Uterus (tissue), 4 donors: ENCODE data around the gene DMAC2L. TPM values are rescaled to one million over a fixed set of nuclear protein-coding genes. Genes with fewer than 3 reads are reported as not detected.
A peak's percentile ranks its signal among the peaks of the same experiment; 100 is the strongest.

Experiments
- DNase-seq, 2 donors: peaks; one replicate each; pipeline ENCODE4 v3.0.0-alpha.2; 2019 to 2020
- H3K27ac ChIP-seq, 2 donors: fragments of 200-600 bp; sonication (generic); 1 replicate in 1 of 2; 2 replicates in 1 of 2; pipeline ENCODE4 v1.5.1; 2016 to 2018
- H3K27me3 ChIP-seq, 2 donors: fragments of 200-600 bp; sonication (generic); one replicate each; pipeline ENCODE4 v1.5.1; 2018 to 2019; ENCODE audit warnings: control low read depth in 1 of 2
- H3K36me3 ChIP-seq, 2 donors: fragments of 200-600 bp; sonication (generic); one replicate each; pipeline ENCODE4 v1.5.1; 2019; ENCODE audit warnings: control low read depth in 1 of 2
- H3K4me1 ChIP-seq, 2 donors: fragments of 200-600 bp; sonication (generic); one replicate each; pipeline ENCODE4 v1.5.1; 2018 to 2019; ENCODE audit warnings: control low read depth in 1 of 2
- H3K4me3 ChIP-seq, 2 donors: fragments of 200-600 bp; sonication (generic); 1 replicate in 1 of 2; 2 replicates in 1 of 2; pipeline ENCODE4 v1.5.1; 2018 to 2019; ENCODE audit warnings: mild to moderate bottlenecking in 1 of 2
- H3K9me3 ChIP-seq, 2 donors: fragments of 200-600 bp; sonication (generic); one replicate each; pipeline ENCODE4 v1.5.1; 2019; ENCODE audit warnings: control low read depth in 1 of 2
- POLR2A ChIP-seq, 2 donors: fragments of 450-650 bp; IDR thresholded peaks; one replicate each; pipeline ENCODE4 v1.6.1; 2016; ENCODE audit warnings: antibody characterized with exemption in 2 of 2, mild to moderate bottlenecking in 1 of 2, moderate library complexity in 1 of 2
- intact Hi-C: fragments of 100-400 bp; cut with DNase I; formaldehyde crosslinking; loops from one replicate; pipeline ENCODE4 v1.15.1; 2023; ENCODE audit warnings: low total_unique reads
- total RNA-seq, 4 donors: library from RNA; depleted of rRNA in 3 of 4; stranded (reverse); fragments of >200 nt in 3 of 4; gene quantifications; one replicate each; pipeline versions ENCODE4 v1.1.0 to v1.2.4, GENCODE V29; 2014 to 2023
- TF ChIP-seq, protein P1 (sequence below), 4 experiments: fragments of 200-600 bp in 2 of 4; fragments of 450-650 bp in 2 of 4; sonication (generic) in 2 of 4; IDR thresholded peaks; one replicate each; pipeline ENCODE4 v1.5.1; 2016 to 2019; ENCODE audit warnings: antibody characterized with exemption in 4 of 4, mild to moderate bottlenecking in 2 of 4, moderate library complexity in 1 of 4
- donor health status: DM: yes; HTN: yes; CAD: no.

DMAC2L gene
- total RNA-seq, 4 donors from 2014 or later: 13.1 to 48.4 (median 20.4) TPM

DNA sequence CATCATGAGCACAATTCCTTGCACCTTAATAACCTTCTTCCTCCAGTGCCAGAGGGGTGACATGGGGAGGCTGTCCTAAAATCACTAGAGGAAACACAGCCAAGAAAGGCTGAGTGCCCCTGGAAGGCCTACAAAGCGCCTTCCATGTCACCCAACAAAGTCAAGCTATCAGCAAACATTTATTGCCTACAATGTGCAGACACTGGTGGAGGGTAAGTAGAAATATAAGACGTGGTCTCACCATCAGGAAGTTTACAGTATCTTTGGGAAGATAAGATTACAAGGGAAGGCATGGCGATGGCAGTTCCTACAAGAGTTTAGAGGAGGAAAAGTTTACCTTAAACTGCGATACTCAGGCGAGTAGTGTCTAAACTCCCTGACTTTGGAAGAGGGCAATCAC, 27.9 kb downstream of the DMAC2L start:
- Histone ChIP-seq H3K9me3 (no peaks in the 10 kb centered on the region), H3K4me1 (peaks cover 12 to 31% of the 10 kb centered on the region in 2 donors), H3K4me3 (no peak overlapping the region), H3K27ac (peak overlapping the region; percentile 64 to 96), H3K36me3 (no peaks in the 10 kb centered on the region), H3K27me3 (no peaks in the 10 kb centered on the region)
- TF ChIP-seq, protein P1, sequence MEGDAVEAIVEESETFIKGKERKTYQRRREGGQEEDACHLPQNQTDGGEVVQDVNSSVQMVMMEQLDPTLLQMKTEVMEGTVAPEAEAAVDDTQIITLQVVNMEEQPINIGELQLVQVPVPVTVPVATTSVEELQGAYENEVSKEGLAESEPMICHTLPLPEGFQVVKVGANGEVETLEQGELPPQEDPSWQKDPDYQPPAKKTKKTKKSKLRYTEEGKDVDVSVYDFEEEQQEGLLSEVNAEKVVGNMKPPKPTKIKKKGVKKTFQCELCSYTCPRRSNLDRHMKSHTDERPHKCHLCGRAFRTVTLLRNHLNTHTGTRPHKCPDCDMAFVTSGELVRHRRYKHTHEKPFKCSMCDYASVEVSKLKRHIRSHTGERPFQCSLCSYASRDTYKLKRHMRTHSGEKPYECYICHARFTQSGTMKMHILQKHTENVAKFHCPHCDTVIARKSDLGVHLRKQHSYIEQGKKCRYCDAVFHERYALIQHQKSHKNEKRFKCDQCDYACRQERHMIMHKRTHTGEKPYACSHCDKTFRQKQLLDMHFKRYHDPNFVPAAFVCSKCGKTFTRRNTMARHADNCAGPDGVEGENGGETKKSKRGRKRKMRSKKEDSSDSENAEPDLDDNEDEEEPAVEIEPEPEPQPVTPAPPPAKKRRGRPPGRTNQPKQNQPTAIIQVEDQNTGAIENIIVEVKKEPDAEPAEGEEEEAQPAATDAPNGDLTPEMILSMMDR (IDR thresholded peaks at IDR 0.05): no peak
- no peak for TF ChIP-seq POLR2A (IDR thresholded peaks at IDR 0.05)
- DNase-seq: no peak
- intact Hi-C loops: loop anchor here (10.0 kb wide), 1 partner anchor 55 kb away; the partner anchor contains the start of gene CDKL1

DNA sequence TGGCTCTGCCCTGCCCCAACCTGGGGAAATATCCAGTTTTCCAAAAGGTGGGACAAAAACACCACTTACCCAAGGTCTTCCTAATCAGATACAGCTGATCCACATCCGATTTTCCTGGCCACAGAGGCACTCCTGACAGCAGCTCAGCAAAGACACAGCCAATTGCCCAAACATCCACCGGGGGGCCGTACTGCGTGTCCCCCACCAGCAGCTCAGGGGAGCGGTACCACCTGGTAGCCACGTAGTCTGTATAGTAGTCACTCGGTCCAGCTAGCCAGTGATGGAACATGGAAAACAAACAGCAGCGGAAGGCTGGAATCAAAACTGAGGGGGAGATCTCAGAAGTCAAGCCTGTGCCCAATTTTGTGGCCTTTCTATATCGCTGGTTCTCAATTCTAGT, 28.8 kb downstream of the DMAC2L start:
- no peak for DNase-seq
- H3K36me3 ChIP-seq: no peaks in the 10 kb centered on the region
- TF ChIP-seq, protein P1 (IDR thresholded peaks at IDR 0.05): no peak
- no peak for TF ChIP-seq POLR2A (IDR thresholded peaks at IDR 0.05)
- H3K9me3 ChIP-seq: no peaks in the 10 kb centered on the region
- intact Hi-C loops: loop anchor here (10.0 kb wide), 1 partner anchor 54 kb away; the partner anchor contains the start of gene CDKL1
- H3K27me3 ChIP-seq: no peaks in the 10 kb centered on the region
- H3K4me1 ChIP-seq: peaks cover 12 to 28% of the 10 kb centered on the region in 2 donors
- H3K4me3 ChIP-seq: no peak overlapping the region
- H3K27ac ChIP-seq: peak overlapping the region; percentile 64 to 96

- TF ChIP-seq, protein P1 (IDR thresholded peaks at IDR 0.05): peak; percentile 26 to 56 (median 41)
- no peak for TF ChIP-seq POLR2A (IDR thresholded peaks at IDR 0.05)
- Histone ChIP-seq H3K27ac (peak overlapping the region; percentile 64 to 96), H3K4me1 (peaks cover 12 to 26% of the 10 kb centered on the region in 2 donors), H3K9me3 (no peaks in the 10 kb centered on the region), H3K4me3 (peak overlapping the region; percentile 13 to 22), H3K36me3 (no peaks in the 10 kb centered on the region), H3K27me3 (no peaks in the 10 kb centered on the region)
- intact Hi-C loops: loop anchor here (10.0 kb wide), 1 partner anchor 52 kb away; the partner anchor contains the start of gene CDKL1
- peak; percentile 58 to 78 for DNase-seq
These were observed 30.3 kb downstream of the DMAC2L start for GRCh38 chr14:50342221-50343078.

DNA sequence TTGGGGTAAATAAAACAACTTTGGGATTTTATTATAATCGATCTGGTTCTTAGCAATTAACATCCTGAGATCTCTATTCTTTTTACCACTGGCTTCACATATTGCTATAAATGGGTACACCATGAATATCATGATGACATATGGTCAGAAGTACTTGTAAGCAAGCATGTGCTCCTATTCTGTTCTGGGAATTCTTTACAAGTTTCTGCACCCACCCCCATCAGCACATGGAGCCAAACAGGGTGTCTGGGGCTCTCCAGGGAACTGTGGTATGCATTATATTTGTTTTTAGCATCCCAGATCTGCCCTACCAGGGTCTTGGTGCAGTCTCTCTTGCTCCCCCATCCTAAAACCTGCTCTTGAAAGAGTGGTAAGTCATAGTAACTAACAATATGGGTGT, 31.3 kb downstream of the DMAC2L start:
- intact Hi-C loops: loop anchor here (10.0 kb wide), 1 partner anchor 51 kb away; the partner anchor contains the start of gene CDKL1

More for the DNA sequence above, 31.3 kb downstream of the DMAC2L start:
- H3K27me3 ChIP-seq: no peaks in the 10 kb centered on the region
- H3K27ac ChIP-seq: peak overlapping the region; percentile 64 to 96
- H3K9me3 ChIP-seq: no peaks in the 10 kb centered on the region
- no peaks in the 10 kb centered on the region for H3K36me3 ChIP-seq
- TF ChIP-seq POLR2A (IDR thresholded peaks at IDR 0.05): no peak
- TF ChIP-seq, protein P1 (IDR thresholded peaks at IDR 0.05): no peak
- DNase-seq: no peak
- H3K4me1 ChIP-seq: peaks cover 12 to 26% of the 10 kb centered on the region in 2 donors
- H3K4me3 ChIP-seq: no peak overlapping the region
